ENCODE data around the gene ADGRA3. TPM values are rescaled to one million over a fixed set of nuclear protein-coding genes. Genes with fewer than 3 reads are reported as not detected.

ADGRA3 gene
- total RNA-seq, 2 experiments from 2014 or later: 1.4 to 1.5 TPM

- H3K27me3 Mint-ChIP-seq: no peaks in the 10 kb centered on the region
- no peak overlapping the region for H3K4me3 Mint-ChIP-seq
- peaks cover 10% of the 10 kb centered on the region for H3K9me3 Mint-ChIP-seq
- intact Hi-C loops (cut with micrococcal nuclease): no loop called here
- ChIA-PET POLR2A (no interaction called here), CTCF (no interaction called here)
- no peak overlapping the region for H3K27ac Mint-ChIP-seq
- H3K36me3 Mint-ChIP-seq: no peaks in the 10 kb centered on the region
- no peak for DNase-seq
- H3K4me1 Mint-ChIP-seq (ENCODE audit: low read depth): no peaks in the 10 kb centered on the region
Measured at GRCh38 chr4:22363036-22363435, 152.8 kb downstream of the ADGRA3 start.

- POLR2A ChIA-PET: no interaction called here
- CTCF ChIA-PET: no interaction called here
- H3K4me1 Mint-ChIP-seq (ENCODE audit: low read depth): no peaks in the 10 kb centered on the region
- H3K9me3 Mint-ChIP-seq: peaks cover 20% of the 10 kb centered on the region
- H3K36me3 Mint-ChIP-seq: no peaks in the 10 kb centered on the region
- DNase-seq: no peak
- no peak overlapping the region for H3K4me3 Mint-ChIP-seq
- intact Hi-C loops (cut with micrococcal nuclease): no loop called here
- H3K27ac Mint-ChIP-seq: no peak overlapping the region
- H3K27me3 Mint-ChIP-seq: no peaks in the 10 kb centered on the region
Measured at GRCh38 chr4:22356987-22357596, 158.8 kb downstream of the ADGRA3 start.

GRCh38 chr4:22348410-22348809 lies 167.5 kb downstream of the ADGRA3 start:
- no peaks in the 10 kb centered on the region for H3K4me1 Mint-ChIP-seq (ENCODE audit: low read depth)
- DNase-seq: no peak
- H3K27ac Mint-ChIP-seq: no peak overlapping the region
- H3K4me3 Mint-ChIP-seq: no peak overlapping the region
- CTCF ChIA-PET: no interaction called here
- no peaks in the 10 kb centered on the region for H3K36me3 Mint-ChIP-seq
- no peaks in the 10 kb centered on the region for H3K27me3 Mint-ChIP-seq
- intact Hi-C loops (cut with micrococcal nuclease): no loop called here
- peaks cover 14% of the 10 kb centered on the region for H3K9me3 Mint-ChIP-seq
- POLR2A ChIA-PET: no interaction called here

GRCh38 chr4:22345678-22346077 lies 170.2 kb downstream of the ADGRA3 start:
- intact Hi-C loops (cut with micrococcal nuclease): no loop called here
- H3K27me3 Mint-ChIP-seq: no peaks in the 10 kb centered on the region
- H3K4me1 Mint-ChIP-seq (ENCODE audit: low read depth): no peaks in the 10 kb centered on the region
- no peak overlapping the region for H3K4me3 Mint-ChIP-seq
- no peaks in the 10 kb centered on the region for H3K36me3 Mint-ChIP-seq
- no peak overlapping the region for H3K27ac Mint-ChIP-seq
- ChIA-PET CTCF (no interaction called here), POLR2A (no interaction called here)
- peaks cover 6% of the 10 kb centered on the region for H3K9me3 Mint-ChIP-seq
- DNase-seq: no peak

- peaks cover 6% of the 10 kb centered on the region for H3K9me3 Mint-ChIP-seq
- ChIA-PET CTCF (no interaction called here), POLR2A (no interaction called here)
- no peak for DNase-seq
- no peak overlapping the region for H3K27ac Mint-ChIP-seq
- intact Hi-C loops (cut with micrococcal nuclease): no loop called here
- H3K4me1 Mint-ChIP-seq (ENCODE audit: low read depth): no peaks in the 10 kb centered on the region
- H3K4me3 Mint-ChIP-seq: no peak overlapping the region
- H3K27me3 Mint-ChIP-seq: no peaks in the 10 kb centered on the region
- no peaks in the 10 kb centered on the region for H3K36me3 Mint-ChIP-seq
Measured at GRCh38 chr4:22345055-22345454, 170.8 kb downstream of the ADGRA3 start.

GRCh38 chr4:22343606-22344005 lies 172.3 kb downstream of the ADGRA3 start:
- Mint-ChIP-seq H3K4me3 (no peak overlapping the region), H3K9me3 (peaks cover 6% of the 10 kb centered on the region), H3K36me3 (no peaks in the 10 kb centered on the region), H3K27me3 (no peaks in the 10 kb centered on the region), H3K27ac (no peak overlapping the region), H3K4me1 (ENCODE audit: low read depth) (no peaks in the 10 kb centered on the region)
- intact Hi-C loops (cut with micrococcal nuclease): no loop called here
- DNase-seq: no peak
- ChIA-PET CTCF (no interaction called here), POLR2A (no interaction called here)

GRCh38 chr4:22339491-22339890 lies 176.4 kb downstream of the ADGRA3 start:
- H3K9me3 Mint-ChIP-seq: peaks cover 2% of the 10 kb centered on the region
- intact Hi-C loops (cut with micrococcal nuclease): no loop called here
- ChIA-PET CTCF (no interaction called here), POLR2A (no interaction called here)
- no peak overlapping the region for H3K4me3 Mint-ChIP-seq
- H3K27me3 Mint-ChIP-seq: no peaks in the 10 kb centered on the region
- no peaks in the 10 kb centered on the region for H3K36me3 Mint-ChIP-seq
- no peak for DNase-seq
- H3K4me1 Mint-ChIP-seq (ENCODE audit: low read depth): no peaks in the 10 kb centered on the region
- H3K27ac Mint-ChIP-seq: no peak overlapping the region

GRCh38 chr4:22338796-22339195 lies 177.1 kb downstream of the ADGRA3 start:
- intact Hi-C loops (cut with micrococcal nuclease): no loop called here
- no peaks in the 10 kb centered on the region for H3K4me1 Mint-ChIP-seq (ENCODE audit: low read depth)
- H3K36me3 Mint-ChIP-seq: no peaks in the 10 kb centered on the region
- DNase-seq: no peak
- peaks cover 2% of the 10 kb centered on the region for H3K9me3 Mint-ChIP-seq
- no peak overlapping the region for H3K4me3 Mint-ChIP-seq
- H3K27me3 Mint-ChIP-seq: no peaks in the 10 kb centered on the region
- CTCF ChIA-PET: no interaction called here
- H3K27ac Mint-ChIP-seq: no peak overlapping the region
- POLR2A ChIA-PET: no interaction called here

Other genes starting within 250 kb of the ADGRA3 start
- not detected for gene GBA3, start 176.9 kb upstream of the ADGRA3 start, total RNA-seq

Data from activated CD4-positive, alpha-beta memory T cell treated with anti-CD3 and anti-CD28 coated beads for 36 hours (primary cell).